H9 (cell line): ENCODE measurements around the gene BRSK1. TPM values are rescaled to one million over a fixed set of nuclear protein-coding genes. Genes with fewer than 3 reads are reported as not detected.

Source experiments
- DNase-seq: peaks from one replicate; pipeline ENCODE4 v3.0.0-alpha.2; 2017
- H2AFZ ChIP-seq: one replicate; pipeline ENCODE4 v1.6.1; 2013; ENCODE audit warnings: mild to moderate bottlenecking, low read length, control low read depth, moderate library complexity
- H2AK5ac ChIP-seq: 2 replicates; pipeline ENCODE4 v1.6.1; 2013; ENCODE audit warnings: low read length, control low read depth, mixed read lengths; ENCODE audit not compliant: insufficient read length
- H2BK120ac ChIP-seq: one replicate; pipeline ENCODE4 v1.6.1; 2013; ENCODE audit warnings: low read depth, mild to moderate bottlenecking, low read length, control low read depth, inconsistent platforms; ENCODE audit not compliant: poor library complexity, severe bottlenecking
- H2BK12ac ChIP-seq: 2 replicates; pipeline ENCODE4 v1.6.1; 2013; ENCODE audit warnings: low read length, control low read depth, mixed read lengths, low read depth; ENCODE audit not compliant: insufficient read length
- H2BK15ac ChIP-seq: 2 replicates; pipeline ENCODE4 v1.6.1; 2013; ENCODE audit warnings: low read depth, low read length, control low read depth
- H2BK20ac ChIP-seq: one replicate; pipeline ENCODE4 v1.6.1; 2013; ENCODE audit warnings: low read depth, mild to moderate bottlenecking, low read length, control low read depth, inconsistent platforms; ENCODE audit not compliant: poor library complexity, severe bottlenecking
- H2BK5ac ChIP-seq: 2 replicates; pipeline ENCODE4 v1.6.1; 2013; ENCODE audit warnings: low read length, control low read depth, mixed read lengths; ENCODE audit not compliant: insufficient read length
- H3K14ac ChIP-seq: 2 replicates; pipeline ENCODE4 v1.6.1; 2013; ENCODE audit warnings: low read length, control low read depth; ENCODE audit not compliant: insufficient read depth
- H3K18ac ChIP-seq: 2 replicates; pipeline ENCODE4 v1.6.1; 2013; ENCODE audit warnings: low read depth, mild to moderate bottlenecking, mixed read lengths, low read length, control low read depth; ENCODE audit not compliant: insufficient read length
- H3K23ac ChIP-seq: 2 replicates; pipeline ENCODE4 v1.6.1; 2013; ENCODE audit warnings: low read length, control low read depth, mixed read lengths, low read depth; ENCODE audit not compliant: insufficient read length
- H3K23me2 ChIP-seq: 2 replicates; pipeline ENCODE4 v1.6.1; 2013; ENCODE audit warnings: low read depth, mild to moderate bottlenecking, mixed read lengths, low read length, control low read depth; ENCODE audit not compliant: insufficient read length, poor library complexity, severe bottlenecking
- H3K27ac ChIP-seq: 2 replicates; pipeline ENCODE4 v1.5.1; 2013; ENCODE audit warnings: low read length, control low read depth, mixed read lengths, low read depth; ENCODE audit not compliant: insufficient read length
- H3K27me3 ChIP-seq: 2 replicates; pipeline ENCODE4 v1.6.1; 2013; ENCODE audit warnings: low read length, control low read depth, inconsistent platforms; ENCODE audit not compliant: insufficient read depth
- H3K4ac ChIP-seq: 2 replicates; pipeline ENCODE4 v1.6.1; 2013; ENCODE audit warnings: low read depth, mild to moderate bottlenecking, control low read depth, inconsistent platforms, low read length, moderate library complexity
- H3K4me1 ChIP-seq: 2 replicates; pipeline ENCODE4 v1.6.1; 2013; ENCODE audit warnings: low read length, control low read depth, inconsistent platforms; ENCODE audit not compliant: insufficient read depth
- H3K4me2 ChIP-seq: 2 replicates; pipeline ENCODE4 v1.6.1; 2013; ENCODE audit warnings: low read length, control low read depth, mixed read lengths; ENCODE audit not compliant: insufficient read length, insufficient read depth
- H3K56ac ChIP-seq: 2 replicates; pipeline ENCODE4 v1.6.1; 2013; ENCODE audit warnings: low read depth, mild to moderate bottlenecking, mixed read lengths, low read length, control low read depth; ENCODE audit not compliant: insufficient read length
- H3K79me1 ChIP-seq: 2 replicates; pipeline ENCODE4 v1.6.1; 2013; ENCODE audit warnings: low read depth, mild to moderate bottlenecking, moderate library complexity, low read length, control low read depth, inconsistent platforms; ENCODE audit not compliant: insufficient read depth, poor library complexity, severe bottlenecking
- H3K79me2 ChIP-seq: 2 replicates; pipeline ENCODE4 v1.6.1; 2013; ENCODE audit warnings: low read length, control low read depth, inconsistent platforms; ENCODE audit not compliant: insufficient read depth
- H3K9ac ChIP-seq: 2 replicates; pipeline ENCODE4 v1.6.1; 2013; ENCODE audit warnings: low read length, control low read depth, mixed read lengths; ENCODE audit not compliant: insufficient read length; ENCODE audit errors: extremely low read depth
- H3K9me3 ChIP-seq: one replicate; pipeline ENCODE4 v1.6.1; 2013; ENCODE audit warnings: low read depth, low read length, inconsistent platforms; ENCODE audit not compliant: control insufficient read depth
- H3T11ph ChIP-seq: one replicate; pipeline ENCODE4 v1.6.1; 2013; ENCODE audit warnings: mild to moderate bottlenecking, low read length, control low read depth, inconsistent platforms
- H4K20me1 ChIP-seq: one replicate; pipeline ENCODE4 v1.6.1; 2013; ENCODE audit not compliant: control insufficient read depth, insufficient read length, insufficient read depth
- H4K5ac ChIP-seq: 2 replicates; pipeline ENCODE4 v1.6.1; 2013; ENCODE audit warnings: low read depth, mild to moderate bottlenecking, mixed read lengths, low read length, control low read depth; ENCODE audit not compliant: insufficient read length
- H4K8ac ChIP-seq: replicated peaks from 2 replicates; pipeline ENCODE4 v1.6.1; 2013; ENCODE audit warnings: low read length, control low read depth, mixed read lengths, low read depth; ENCODE audit not compliant: insufficient read length
- H4K91ac ChIP-seq: 2 replicates; pipeline ENCODE4 v1.6.1; 2013; ENCODE audit warnings: low read depth, mild to moderate bottlenecking, moderate library complexity, mixed read lengths, low read length, control low read depth; ENCODE audit not compliant: insufficient read length
- H3K27ac Mint-ChIP-seq, 3 experiments: 2 replicates in 2 of 3; 3 replicates in 1 of 3; pipeline ENCODE4 v1.8.0; 2020 to 2021; ENCODE audit warnings: mixed read lengths in 3 of 3, mild to moderate bottlenecking in 1 of 3, moderate library complexity in 1 of 3
- H3K27me3 Mint-ChIP-seq: 2 replicates; pipeline ENCODE4 v1.8.0; 2021; ENCODE audit warnings: low read depth, mild to moderate bottlenecking, moderate library complexity, mixed read lengths
- H3K36me3 Mint-ChIP-seq, 3 experiments: 2 replicates in 2 of 3; 3 replicates in 1 of 3; pipeline ENCODE4 v1.8.0; 2020 to 2021; ENCODE audit warnings: low read depth in 3 of 3, mixed read lengths in 3 of 3; ENCODE audit not compliant: insufficient read depth in 1 of 3
- H3K4me1 Mint-ChIP-seq, 2 experiments: 2 replicates each; pipeline ENCODE4 v1.8.0; 2020; ENCODE audit warnings: mixed read lengths in 2 of 2
- H3K4me3 Mint-ChIP-seq, 2 experiments: 2 replicates in 1 of 2; 3 replicates in 1 of 2; pipeline ENCODE4 v1.8.0; 2020 to 2021; ENCODE audit warnings: mild to moderate bottlenecking in 2 of 2, mixed read lengths in 2 of 2, moderate library complexity in 1 of 2
- H3K9me3 Mint-ChIP-seq, 2 experiments: 2 replicates in 1 of 2; 3 replicates in 1 of 2; pipeline ENCODE4 v1.8.0; 2020; ENCODE audit warnings: mild to moderate bottlenecking in 2 of 2, mixed read lengths in 2 of 2, moderate library complexity in 1 of 2
- WGBS: extraction: QIAGEN DNeasy Blood & Tissue Kit; methylation state at CpG from one replicate; pipeline ENCODE4 v1.1.7; 2013; ENCODE audit warnings: missing lambda C conversion rate, low lambda C conversion rate, mixed read lengths; ENCODE audit not compliant: insufficient read length; ENCODE audit errors: extremely low coverage; 5-methylcytosine and 5-hydroxymethylcytosine counted together
- total RNA-seq: library from RNA; stranded (reverse); gene quantifications from 2 replicates; pipeline ENCODE4 v1.2.1, GENCODE V29; 2021
- TF ChIP-seq, protein P1 (sequence below): fragments of 200-600 bp; sonication (generic); conservative IDR thresholded peaks from 3 replicates; pipeline ENCODE4 v1.8.0; 2021; ENCODE audit warnings: antibody characterized with exemption, mild to moderate bottlenecking

The BRSK1 gene
- total RNA-seq, 1 experiment from 2014 or later: 43.5 TPM

DNA sequence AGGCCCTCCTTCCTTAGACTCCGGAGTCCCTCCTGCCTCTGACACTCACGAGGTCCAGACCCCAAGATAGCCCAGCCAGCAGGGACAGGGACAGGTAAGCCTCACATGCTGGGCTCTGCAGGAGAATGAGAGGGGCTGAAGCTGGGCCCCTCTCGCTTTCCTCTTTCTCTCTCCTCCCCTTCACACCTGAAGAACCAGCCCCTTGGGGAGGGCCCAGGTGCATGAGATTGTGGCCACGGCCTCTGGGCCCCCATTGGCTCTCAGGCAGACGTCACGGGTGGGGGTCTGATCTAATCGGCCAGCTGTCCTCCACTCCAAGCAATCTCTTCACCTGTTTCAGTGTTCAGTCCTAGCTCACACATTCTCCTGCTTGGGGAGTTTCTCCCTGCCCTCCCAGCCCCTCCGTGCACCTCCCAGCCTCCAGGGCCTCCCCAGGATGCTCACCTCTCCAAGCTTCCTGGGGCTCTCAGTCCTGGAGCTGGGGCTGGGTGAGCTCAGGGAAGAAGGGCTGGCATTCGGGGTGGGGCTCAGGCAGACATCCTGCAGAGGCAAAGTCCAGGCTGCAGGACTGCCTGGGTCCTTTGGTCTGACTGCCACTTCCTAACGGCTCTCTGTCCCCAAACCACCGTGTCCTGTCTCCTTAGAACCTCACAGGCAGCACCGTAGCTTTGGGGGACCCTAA, 38.5 kb downstream of the BRSK1 start:
- no peak overlapping the region for H4K91ac ChIP-seq
- no CpG with 5 or more reads among the region's 12 CpGs for WGBS
- H3T11ph ChIP-seq: no peak overlapping the region
- H3K4ac ChIP-seq: no peak overlapping the region
- H3K9me3 ChIP-seq: no peaks in the 10 kb centered on the region
- Mint-ChIP-seq H3K9me3 (no peaks in the 10 kb centered on the region; a peak in 1 of 5 replicates), H3K27ac (no peak overlapping the region), H3K36me3 (no peaks in the 10 kb centered on the region), H3K4me3 (no peak overlapping the region), H3K27me3 (peaks cover 24% of the 10 kb centered on the region), H3K4me1 (peaks cover 21 to 36% of the 10 kb centered on the region in 2 experiments)
- no peak overlapping the region for H2BK120ac ChIP-seq
- no peak overlapping the region for H2AK5ac ChIP-seq
- no peak overlapping the region for H3K4me2 ChIP-seq
- no peak overlapping the region for H3K56ac ChIP-seq
- H3K27me3 ChIP-seq: no peaks in the 10 kb centered on the region; the same call in 1 of the 2 replicates
- H4K20me1 ChIP-seq: no peaks in the 10 kb centered on the region
- no peak overlapping the region for H3K9ac ChIP-seq
- DNase-seq: peak; percentile 33
- H2BK20ac ChIP-seq: no peak overlapping the region
- H3K23ac ChIP-seq: no peak overlapping the region
- H3K79me2 ChIP-seq: no peaks in the 10 kb centered on the region
- no peak overlapping the region for H4K5ac ChIP-seq
- no peak overlapping the region for H3K18ac ChIP-seq
- H3K14ac ChIP-seq: no peak overlapping the region
- no peaks in the 10 kb centered on the region for H3K23me2 ChIP-seq
- no peak overlapping the region for H2AFZ ChIP-seq
- no peak overlapping the region for H2BK15ac ChIP-seq
- no peak overlapping the region for H2BK5ac ChIP-seq
- H3K4me1 ChIP-seq: no peaks in the 10 kb centered on the region
- no peak overlapping the region for H4K8ac ChIP-seq
- H2BK12ac ChIP-seq: no peak overlapping the region
- H3K27ac ChIP-seq: no peak overlapping the region
- no peaks in the 10 kb centered on the region for H3K79me1 ChIP-seq
- TF ChIP-seq, protein P1, sequence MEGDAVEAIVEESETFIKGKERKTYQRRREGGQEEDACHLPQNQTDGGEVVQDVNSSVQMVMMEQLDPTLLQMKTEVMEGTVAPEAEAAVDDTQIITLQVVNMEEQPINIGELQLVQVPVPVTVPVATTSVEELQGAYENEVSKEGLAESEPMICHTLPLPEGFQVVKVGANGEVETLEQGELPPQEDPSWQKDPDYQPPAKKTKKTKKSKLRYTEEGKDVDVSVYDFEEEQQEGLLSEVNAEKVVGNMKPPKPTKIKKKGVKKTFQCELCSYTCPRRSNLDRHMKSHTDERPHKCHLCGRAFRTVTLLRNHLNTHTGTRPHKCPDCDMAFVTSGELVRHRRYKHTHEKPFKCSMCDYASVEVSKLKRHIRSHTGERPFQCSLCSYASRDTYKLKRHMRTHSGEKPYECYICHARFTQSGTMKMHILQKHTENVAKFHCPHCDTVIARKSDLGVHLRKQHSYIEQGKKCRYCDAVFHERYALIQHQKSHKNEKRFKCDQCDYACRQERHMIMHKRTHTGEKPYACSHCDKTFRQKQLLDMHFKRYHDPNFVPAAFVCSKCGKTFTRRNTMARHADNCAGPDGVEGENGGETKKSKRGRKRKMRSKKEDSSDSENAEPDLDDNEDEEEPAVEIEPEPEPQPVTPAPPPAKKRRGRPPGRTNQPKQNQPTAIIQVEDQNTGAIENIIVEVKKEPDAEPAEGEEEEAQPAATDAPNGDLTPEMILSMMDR: no peak
